NK-92 treated with Interleukin-12 subunit alpha and Interleukin-12 subunit beta, amount 100 ng/mL, for 24 hours (cell line): ENCODE results near the gene DENND4A.
"Not testable (repeated sequence)": the region's sequence is repeated elsewhere in the genome, so short reads cannot be mapped to it uniquely, and the experiment has no call there.

Experiments used
- DNase-seq: peaks from one replicate; lab custom pipeline; 2025; lab: John Stamatoyannopoulos, UW

Gene DENND4A

DNA sequence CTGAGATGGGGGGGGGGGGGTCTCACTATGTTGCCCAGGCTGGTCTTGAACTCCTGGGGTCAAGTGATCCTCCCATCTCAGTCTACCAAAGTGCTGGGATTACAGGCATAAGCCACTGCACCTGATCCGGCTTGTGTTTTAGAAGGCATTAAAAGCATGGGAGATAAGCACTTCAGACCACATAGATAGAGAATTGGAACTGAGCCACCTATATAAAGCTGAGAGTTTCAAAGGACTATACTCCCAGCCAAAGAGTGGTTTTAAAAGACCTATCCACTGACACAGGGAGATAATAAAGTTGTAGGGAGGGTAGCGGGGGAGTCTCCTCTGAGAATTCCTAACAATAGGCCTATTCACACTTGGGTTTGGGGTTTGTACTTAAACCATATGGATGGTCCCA is 34.8 kb downstream of the DENND4A start:
- DNase-seq = no peak

DNA sequence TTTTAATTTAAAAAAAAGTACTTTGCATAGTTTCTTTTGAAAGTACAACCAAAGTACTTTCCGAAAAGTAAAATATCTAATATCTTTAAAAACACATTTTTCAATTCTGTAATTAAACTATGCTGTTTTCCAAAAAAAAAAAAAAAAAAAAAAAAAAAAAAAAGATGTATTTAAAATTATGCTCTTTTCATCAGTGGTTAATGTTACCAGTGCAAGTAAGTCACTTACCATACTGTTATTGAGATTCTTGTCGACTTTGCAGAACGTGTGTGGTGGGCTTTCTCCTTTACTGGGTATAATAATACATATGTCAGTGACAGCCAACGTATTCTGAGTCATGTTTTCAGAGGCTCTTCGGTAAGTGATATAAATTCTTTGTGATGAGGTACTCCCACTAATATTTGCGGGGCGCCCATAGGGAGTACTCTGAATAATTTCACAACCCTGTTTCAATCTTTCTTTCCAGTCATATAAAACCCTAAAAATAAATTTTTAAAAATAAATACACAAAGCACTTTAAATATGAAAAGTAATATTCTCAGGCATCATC is 39.9 kb downstream of the DENND4A start:
- no peak for DNase-seq

DNA sequence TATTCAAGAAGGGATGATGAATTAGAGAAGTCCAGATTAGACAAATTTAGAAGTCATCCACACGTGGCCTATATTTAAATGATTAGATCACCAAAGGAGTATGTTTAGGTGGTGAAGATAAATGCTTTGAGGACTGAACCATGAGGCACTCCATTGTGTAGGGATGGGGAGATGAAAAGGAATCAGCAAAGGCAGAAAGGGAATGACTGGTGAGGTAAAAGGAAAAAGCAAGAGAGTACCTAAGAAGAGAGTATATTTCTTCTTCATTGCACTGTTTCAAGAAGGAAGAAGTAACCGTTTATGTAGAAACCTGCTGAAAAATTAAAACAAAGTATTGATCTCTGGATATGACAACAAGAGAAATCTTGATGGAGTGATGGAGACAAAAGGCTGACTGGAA is 40.7 kb downstream of the DENND4A start:
- no peak for DNase-seq

DNA sequence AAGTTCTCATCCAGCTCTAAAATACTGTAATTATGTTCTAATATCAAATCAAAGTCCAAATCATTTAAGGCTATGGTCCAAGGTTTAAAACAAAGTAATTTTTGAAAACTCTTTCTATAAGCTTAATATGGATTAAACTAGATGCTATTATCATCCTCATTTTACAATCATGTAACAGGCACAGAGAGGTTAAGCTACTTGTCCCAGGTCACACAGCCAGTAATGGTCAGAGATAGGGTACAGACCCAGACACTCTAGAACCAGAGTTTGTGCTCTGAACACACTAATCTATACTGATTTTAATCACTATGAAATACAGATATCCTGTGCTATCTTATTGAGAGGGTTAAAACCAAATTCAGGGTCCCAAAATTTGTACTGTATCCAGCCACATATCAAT is 44.8 kb downstream of the DENND4A start:
- no peak for DNase-seq

DNA sequence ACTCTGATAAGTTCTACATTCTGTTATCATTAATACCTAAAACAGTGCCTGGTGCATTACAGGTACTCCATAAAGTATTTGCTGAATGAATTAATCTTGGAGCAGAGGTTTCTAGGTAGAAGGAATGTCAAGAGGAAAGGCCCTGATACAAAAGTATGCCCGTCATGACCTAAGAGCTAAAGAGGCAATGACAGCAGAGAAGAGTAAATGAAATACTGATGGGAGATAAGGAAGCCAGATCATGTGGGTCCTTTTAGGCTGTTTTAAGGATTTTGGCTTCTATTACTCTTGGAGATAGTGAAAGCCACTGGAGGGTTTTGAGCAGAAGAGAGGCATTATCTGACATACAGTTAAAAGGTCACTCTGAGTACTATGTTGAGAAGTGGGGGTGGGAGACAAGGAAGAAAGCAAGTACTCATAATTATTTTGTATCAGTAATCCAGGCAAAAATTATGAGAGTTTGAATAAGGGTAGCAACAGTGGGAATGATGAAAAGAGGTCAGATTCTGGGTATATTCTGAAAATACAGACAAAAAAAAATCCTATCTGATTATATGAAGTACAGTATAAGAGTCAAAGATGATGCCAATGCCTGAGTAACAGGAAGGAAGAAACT is 48.3 kb downstream of the DENND4A start:
- DNase-seq = no peak

DNA sequence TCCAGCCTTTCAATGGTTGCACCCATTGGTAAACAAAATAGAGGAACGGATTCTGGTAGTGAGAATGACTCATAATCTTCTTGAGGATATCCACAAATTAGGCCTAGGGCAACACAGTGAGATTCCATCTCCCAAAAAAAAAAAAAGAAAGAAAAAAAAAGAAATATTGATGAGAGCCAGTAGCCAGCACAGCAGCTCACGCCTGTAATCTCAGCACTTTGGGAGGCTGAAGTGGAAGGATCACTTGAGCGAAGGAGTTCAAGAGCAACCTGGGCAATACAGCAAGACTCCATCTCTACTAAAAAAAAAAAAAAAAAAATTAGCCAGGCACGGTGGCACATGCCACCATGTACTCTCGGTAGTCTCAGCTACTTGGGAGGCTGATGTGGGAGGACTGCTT is 51.9 kb downstream of the DENND4A start:
- DNase-seq = no peak

DNA sequence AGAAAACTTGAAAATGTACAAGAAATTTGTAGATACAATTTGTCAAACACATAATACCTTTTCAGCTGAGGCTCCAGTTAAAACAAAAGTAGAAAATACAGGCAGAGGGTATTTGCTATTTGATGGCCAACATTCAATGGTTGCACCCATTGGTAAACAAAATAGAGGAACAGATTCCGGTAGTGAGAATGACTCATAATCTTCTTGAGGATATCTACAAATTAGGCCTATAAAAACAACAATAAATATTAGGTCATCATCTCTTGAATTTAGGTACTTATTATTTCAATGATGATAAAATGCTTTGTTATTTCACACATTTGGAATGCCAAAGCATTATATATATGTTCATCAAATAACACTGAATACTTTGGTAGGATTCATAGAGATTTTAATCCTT is 53.4 kb downstream of the DENND4A start:
- DNase-seq = no peak

DNA sequence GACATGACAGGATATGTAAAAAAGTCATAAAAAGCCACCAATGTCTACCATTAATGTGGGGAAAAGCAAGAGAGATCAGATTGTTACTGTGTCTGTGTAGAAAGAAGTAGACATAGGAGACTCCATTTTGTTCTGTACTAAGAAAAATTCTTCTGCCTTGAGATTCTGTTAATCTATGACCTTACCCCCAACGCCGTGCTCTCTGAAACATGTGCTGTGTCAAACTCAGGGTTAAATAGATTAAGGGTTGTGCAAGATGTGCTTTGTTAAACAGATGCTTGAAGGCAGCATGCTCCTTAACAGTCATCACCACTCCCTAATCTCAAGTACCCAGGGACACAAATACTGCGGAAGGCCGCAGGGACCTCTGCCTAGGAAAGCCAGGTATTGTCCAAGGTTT is 58.5 kb downstream of the DENND4A start:
- not testable (repeated sequence) for DNase-seq

DNA sequence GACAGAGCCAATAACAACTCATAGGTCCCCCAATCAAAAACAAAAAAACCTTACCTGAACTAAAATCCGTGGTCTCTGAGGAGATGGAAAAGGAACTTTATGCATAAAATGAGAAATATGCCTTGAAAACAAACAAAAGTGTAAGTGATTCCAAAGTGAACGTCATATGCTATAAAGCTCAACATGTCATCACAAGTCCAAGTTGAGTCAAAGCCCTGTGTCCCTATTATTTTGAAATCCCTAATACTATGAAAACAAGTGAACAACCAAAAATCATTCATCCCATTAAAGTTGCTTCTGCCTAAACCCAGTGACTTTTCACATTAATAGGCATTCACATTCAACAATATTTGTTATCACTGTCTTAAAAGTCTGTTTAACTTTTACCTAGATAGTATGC is 59.4 kb downstream of the DENND4A start:
- DNase-seq = no peak

DNA sequence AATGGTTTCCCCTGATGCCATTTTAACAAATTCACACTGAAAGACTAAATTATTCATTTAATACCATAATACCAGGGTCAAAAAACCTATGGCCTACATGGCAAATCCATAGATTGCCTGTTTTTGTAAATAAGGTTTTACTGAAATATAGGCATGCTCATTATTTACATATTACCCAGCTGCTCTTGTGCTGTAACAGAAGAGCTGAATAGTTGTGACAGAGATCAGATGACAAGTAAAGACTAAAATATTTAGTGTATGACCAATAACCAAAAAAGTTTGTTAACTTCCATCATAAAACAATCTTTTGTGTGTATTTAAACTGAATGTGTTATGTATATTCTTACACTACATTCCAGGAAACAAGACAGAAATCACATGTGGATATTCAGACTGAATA is 60.2 kb downstream of the DENND4A start:
- DNase-seq = no peak

DNA sequence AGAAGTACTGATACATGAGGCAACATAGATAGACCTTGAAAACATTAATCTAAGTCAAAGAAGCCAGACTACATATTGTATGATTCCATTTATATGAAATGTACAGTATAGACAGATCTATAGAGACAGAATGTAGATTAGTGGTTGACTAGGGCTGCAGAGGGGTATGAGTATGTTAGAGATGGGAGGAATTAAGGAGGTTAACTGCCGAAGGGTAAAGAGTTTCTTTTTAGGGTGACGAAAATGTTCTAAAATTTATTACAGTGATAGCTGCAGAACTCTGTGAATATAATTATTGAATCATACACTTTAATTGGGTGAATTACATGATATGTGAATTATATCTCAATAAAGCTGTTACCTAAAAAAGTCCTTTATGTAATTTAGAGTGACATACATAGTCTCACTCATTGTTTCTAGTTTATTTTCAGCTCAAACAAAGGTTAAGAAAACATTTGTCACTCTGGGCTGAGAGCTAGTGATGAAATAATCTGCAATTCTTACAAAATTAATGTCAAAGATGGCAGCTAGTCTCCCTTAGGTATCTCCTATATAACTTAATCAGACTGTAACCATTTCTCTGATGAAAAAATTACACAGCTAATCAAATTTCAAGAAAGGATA is 61.4 kb downstream of the DENND4A start:
- DNase-seq = no peak

DNA sequence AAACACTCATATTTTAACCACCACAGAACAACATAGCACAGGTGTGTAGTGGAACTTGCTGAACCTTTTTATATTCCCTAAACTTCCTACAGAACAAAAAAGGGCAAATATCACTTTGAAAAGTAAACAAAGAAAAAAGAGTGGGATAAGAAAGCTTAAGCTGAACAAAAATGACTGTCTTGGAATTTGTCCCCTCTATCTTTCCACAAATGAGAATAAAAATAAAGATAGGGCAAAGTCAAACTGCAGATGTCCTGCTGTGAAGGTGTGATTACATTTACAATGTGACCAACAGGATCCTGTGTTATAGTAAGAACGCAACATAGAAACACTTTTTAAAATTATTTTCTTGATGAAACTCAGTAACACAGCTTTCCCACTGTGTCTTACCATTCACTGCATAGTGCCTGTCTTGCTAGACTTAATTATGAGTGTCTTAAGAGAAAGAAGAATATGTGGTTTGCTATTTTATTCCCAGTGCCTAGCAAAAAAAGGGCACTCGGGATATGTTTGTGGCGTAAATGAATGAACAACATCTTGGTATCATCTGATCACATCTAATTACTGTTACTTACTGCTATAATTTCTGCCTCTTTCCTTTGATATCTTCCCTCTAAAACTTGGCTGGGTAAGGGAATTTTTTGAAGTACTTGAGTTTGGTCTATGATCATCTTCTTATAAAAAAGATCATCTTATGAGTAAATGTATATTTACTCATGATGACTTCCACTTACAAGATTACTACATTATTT is 67.5 kb downstream of the DENND4A start:
- DNase-seq = no peak

DNA sequence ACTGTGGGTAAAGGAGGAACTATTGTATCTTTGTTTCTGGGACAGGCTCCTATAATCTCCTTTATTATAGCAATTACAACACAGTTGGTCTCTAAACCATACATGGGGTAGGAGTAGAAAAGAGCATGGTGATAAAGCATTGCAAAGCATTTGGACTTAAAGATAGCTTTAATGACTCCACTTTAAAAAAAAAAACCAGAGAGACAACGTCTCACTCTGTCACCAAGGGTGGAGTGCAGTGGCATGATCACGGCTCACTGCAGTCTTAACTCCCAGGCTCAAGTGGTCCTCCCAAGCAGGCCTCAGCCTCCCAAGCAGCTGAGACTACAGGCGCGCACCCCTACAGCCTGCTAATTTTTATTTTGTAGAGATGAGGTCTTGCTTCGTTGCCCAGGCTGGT is 68.2 kb downstream of the DENND4A start:
- no peak for DNase-seq

DNA sequence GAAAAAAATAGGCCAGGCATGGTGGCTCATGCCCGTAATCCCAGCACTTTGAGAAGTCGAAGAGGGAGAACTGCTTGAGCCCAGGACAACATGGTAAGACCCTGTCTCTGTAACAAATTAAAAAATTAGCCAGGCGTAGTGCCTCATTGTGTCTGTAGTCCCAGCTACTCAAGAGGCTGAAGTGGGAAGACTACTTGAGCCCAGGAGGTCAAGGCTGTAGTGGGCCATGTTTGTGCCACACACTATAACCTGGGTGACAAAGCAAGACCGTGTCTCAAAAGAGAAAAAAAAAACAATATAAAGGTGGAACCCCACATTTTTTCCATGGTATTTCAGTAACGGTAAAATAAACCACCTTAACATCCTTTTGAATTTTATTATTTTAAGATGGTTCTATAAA is 69.9 kb downstream of the DENND4A start:
- DNase-seq = no peak

DNA sequence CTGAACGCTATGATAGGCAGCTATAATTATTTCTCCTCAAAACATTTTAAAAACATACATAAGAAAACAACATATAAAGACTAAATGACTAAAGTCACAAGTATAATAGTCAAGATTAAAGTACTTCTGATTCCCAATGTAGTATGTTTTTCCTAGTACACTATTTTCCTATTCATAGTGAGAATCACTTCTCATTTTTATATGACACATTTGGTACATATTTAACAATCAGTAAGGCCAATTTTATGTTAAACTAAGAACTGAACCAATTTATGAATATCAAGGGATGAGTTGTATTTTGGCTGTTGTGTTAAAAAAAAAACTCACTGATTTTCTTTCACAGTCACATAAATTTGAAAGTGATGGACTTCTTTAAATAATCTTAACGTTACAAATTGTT is 79.7 kb downstream of the DENND4A start:
- no peak for DNase-seq

DNA sequence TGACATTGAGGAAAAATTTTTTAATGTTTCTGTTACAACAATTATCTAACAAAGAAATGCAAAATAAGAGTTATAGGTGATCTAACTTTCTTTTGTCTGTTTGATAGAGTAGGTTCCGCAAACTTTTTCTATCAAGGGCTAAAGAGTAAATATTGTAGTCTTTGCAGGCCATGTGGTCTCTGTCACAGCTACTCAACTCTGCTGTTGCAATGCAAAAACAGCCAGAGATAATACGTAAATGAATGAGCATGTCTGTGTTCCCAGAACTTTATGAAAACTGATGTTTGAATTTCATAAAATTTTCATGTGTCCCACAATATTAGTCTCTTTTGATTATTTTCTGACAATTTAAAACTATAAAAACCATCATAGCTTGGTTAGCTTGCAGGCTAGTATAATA is 97.0 kb downstream of the DENND4A start:
- DNase-seq = no peak

DNA sequence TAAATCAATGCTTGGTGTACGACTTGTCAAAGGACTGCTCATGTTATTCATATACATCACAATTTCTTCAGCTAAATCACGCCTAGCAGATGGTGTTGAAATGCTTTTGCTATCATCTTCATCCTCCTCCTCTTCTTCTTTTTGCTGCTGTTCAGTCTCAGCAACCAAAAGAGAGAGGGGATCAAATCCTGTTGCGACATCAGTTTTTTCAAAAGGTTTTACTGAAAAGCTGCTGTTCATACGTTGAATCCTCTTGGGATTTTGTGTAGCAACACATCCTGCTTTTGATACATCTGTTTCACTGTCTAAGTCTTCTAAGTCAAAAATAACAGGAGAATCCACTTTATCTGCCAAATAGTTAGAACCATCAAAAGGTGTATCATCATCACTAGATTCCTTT is 101.3 kb downstream of the DENND4A start:
- no peak for DNase-seq

DNA sequence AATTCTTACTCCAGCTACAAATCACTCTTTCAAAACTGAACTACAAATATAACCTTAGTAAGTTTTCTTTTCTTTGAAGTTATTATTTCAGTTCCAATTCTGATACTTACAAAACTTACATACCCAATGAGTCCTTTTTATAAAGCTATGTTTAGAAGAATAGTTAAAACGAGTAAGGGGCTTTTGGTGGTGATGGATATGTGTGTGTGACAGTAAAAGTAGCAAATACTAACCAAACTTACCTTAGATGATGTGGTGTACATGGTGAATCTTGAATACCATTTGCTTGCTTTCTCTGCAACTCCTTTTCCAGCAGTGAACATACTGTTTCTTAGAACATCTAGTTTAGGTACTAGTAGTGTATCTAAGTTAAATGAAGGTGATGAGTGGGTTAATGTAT is 101.9 kb downstream of the DENND4A start:
- no peak for DNase-seq

DNA sequence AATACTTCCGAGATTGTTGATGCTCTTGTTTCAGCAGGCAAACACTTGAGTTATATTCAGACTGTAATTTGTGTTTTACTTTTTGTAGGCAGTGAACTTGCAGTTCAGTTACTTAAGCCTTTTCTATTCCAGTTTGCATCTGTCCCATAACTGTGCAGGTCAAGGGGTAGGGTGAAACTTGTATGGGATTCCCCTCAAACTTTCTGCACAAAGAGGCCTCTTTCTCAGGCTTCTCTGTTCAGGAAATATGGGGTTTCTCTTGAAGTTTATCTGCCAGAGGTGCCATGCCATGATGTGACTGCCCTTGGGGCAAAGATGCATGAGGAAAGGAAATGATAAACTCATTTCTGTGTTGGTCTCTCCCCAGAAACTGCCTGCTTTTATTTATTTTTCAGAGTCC is 103.6 kb downstream of the DENND4A start:
- DNase-seq = no peak

DNA sequence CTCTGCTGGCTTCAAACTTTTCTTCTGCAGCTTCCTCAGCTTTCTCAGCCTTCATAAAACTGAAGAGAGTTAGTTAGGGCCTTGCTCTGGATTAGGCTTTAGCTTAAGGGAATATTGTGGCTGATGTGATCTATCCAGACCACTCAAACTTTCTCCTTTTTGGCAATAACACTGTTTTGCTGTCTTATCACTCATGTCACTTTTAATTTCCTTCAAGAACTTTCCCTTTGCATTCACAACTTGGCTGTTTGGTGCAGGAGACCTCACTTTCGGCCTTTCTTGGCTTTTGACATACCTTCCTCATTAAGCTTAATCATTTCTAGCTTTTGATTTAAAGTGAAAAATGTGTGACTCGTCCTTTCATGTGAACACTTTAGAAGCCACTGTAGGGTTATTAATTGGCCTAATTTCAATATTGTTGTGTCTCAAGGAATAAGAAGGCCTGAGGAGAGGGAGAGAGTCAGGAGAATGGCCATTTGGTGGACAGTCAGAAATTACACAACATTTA is 109.6 kb downstream of the DENND4A start:
- no peak for DNase-seq

DNA sequence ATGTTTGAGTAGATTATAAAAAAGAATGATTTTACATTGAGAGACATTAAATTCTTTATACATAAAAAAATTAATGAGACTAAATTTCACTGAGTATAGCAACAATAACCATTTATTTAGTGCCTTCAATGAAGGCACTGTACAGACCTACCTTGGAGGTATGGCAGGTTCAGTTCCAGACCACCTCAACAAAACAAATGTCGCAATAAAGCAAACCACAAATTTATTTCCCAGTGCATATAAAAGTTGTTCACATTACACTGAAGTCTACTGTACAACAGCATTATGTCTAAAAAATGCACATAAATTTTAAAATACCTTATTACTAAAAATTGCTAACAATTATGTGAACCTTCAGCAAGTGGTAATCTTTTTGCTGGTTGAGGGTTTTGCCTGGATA is 111.5 kb downstream of the DENND4A start:
- no peak for DNase-seq

DNA sequence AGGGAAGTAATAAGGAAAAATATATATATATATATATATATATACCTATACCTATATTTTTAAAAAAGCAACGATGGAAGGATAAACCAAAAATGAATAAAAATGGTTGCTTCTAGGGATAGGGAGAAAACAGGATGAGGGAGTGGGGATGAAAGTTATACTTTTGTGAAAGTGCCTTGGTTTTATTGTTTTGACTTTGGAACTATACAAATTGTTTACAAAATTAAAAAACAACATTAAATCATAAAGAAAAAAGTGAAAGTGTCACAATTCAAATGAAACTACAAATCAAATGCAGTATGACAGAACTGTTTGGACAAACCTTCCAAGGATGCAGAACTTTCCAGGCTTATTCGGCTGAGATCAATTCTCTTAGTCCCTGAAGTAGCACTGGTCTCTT is 116.0 kb downstream of the DENND4A start:
- DNase-seq = no peak

DNA sequence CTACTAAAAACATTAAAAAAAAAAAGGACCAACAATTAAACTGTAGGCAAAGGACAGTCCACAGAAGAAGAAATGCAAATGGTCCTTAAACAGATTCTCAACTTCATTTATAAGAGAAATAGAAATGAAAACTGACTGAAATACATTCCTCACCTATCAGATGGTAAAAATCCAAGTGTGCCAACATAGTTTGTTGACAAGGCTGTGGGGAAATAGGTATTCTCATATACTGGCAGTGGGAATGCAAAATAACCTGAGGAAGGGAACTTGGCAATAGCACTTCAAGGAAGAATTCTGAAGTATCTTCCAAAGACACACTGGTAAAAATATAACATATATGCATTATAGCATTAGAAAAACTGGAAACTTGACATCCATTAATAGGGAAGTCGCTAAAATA is 116.5 kb downstream of the DENND4A start:
- DNase-seq = no peak
